M059J (cell line): Measurements from ENCODE around the gene INPP1. TPM values are rescaled to one million over a fixed set of nuclear protein-coding genes. Genes with fewer than 3 reads are reported as not detected.

Source experiments
- DNase-seq: peaks from one replicate; pipeline ENCODE4 v3.0.0-alpha.2; 2012; ENCODE audit warnings: low read depth
- total RNA-seq: library from RNA; depleted of rRNA; stranded (reverse); fragments of >200 nt; shearing (Covaris generic); gene quantifications from 2 replicates; pipeline ENCODE4 v1.2.3, GENCODE V29; 2014; rRNA removed

INPP1 gene
- total RNA-seq, 1 experiment from 2014 or later: 12.0 TPM

GRCh38 chr2:190408538-190409271 lies 65.3 kb downstream of the INPP1 start:
- peak; percentile 60 for DNase-seq

GRCh38 chr2:190409616-190410015 lies 66.2 kb downstream of the INPP1 start:
- no peak for DNase-seq

GRCh38 chr2:190410166-190410565 lies 66.8 kb downstream of the INPP1 start:
- DNase-seq: no peak

- DNase-seq: no peak
Measured at GRCh38 chr2:190412966-190413365, 69.6 kb downstream of the INPP1 start.

GRCh38 chr2:190413421-190413820 lies 70.0 kb downstream of the INPP1 start:
- no peak for DNase-seq

- DNase-seq: no peak
Measured at GRCh38 chr2:190415251-190415650, 71.9 kb downstream of the INPP1 start.

GRCh38 chr2:190415794-190416775 lies 72.7 kb downstream of the INPP1 start:
- no peak for DNase-seq

GRCh38 chr2:190417045-190417842 lies 73.9 kb downstream of the INPP1 start:
- DNase-seq: no peak

GRCh38 chr2:190418727-190419126 lies 75.3 kb downstream of the INPP1 start:
- DNase-seq: no peak

GRCh38 chr2:190420801-190421200 lies 77.4 kb downstream of the INPP1 start:
- no peak for DNase-seq

Other genes starting within 250 kb of the INPP1 start
- 9.6 and 17.2 TPM in 2 replicates for gene HIBCH, start 23.8 kb upstream of the INPP1 start, total RNA-seq
- gene MFSD6, start 64.8 kb downstream of the INPP1 start, total RNA-seq: 25.7 and 27.4 TPM in 2 replicates
- 4.4 and 9.5 TPM in 2 replicates for gene NEMP2, start 191.1 kb downstream of the INPP1 start, total RNA-seq